Stimulated activated naive CD4-positive, alpha-beta T cell (primary cell): Measurements from ENCODE around the gene ZNF138.
"Not testable (repeated sequence)": the region's sequence is repeated elsewhere in the genome, so short reads cannot be mapped to it uniquely, and the experiment has no call there.

Experiments
- DNase-seq, 6 experiments: peaks; one replicate each; lab custom pipeline; 2025; lab: John Stamatoyannopoulos, UW

ZNF138 gene

GRCh38 chr7:64794171-64794844 lies at the start of gene ZNF138:
ZNF138 (plus strand) TSS chr7:64794428; CDS start chr7:64794569, 141 bp downstream.
- peak; percentile 86 to 94 (median 91) for DNase-seq

- DNase-seq, result no peak
Observed at GRCh38 chr7:64744680-64745079, 49.5 kb upstream of the ZNF138 start.

- DNase-seq, result no peak
Observed at GRCh38 chr7:64747802-64748201, 46.4 kb upstream of the ZNF138 start.

DNA sequence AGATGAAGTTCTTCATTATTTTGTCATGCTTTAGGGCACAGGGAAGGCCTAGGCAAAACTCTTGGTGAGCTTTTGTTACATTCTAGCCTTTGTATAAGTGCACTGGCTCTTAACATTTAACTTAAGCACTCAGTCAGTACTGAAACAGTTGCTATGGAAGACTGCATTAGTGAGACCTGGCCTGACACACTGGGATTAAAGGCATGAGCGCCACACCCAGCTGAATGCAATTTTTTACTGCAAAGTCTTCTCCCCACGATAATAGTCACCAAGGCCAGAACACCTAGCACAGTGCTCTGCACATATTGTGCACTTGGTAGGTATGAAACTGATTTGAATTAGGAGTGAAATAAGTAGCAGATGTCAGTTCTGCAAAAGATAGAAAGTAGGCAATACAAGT lies 41.2 kb upstream of the ZNF138 start:
- DNase-seq, result no peak

- DNase-seq, result no peak
Observed at GRCh38 chr7:64755865-64756264, 38.4 kb upstream of the ZNF138 start.

GRCh38 chr7:64758151-64758550 lies 36.1 kb upstream of the ZNF138 start:
- no peak for DNase-seq

- DNase-seq, result no peak
Observed at GRCh38 chr7:64768824-64769223, 25.4 kb upstream of the ZNF138 start.

GRCh38 chr7:64774204-64774842 lies 19.9 kb upstream of the ZNF138 start:
- DNase-seq, result no peak

GRCh38 chr7:64775289-64775688 lies 18.9 kb upstream of the ZNF138 start:
- no peak for DNase-seq

GRCh38 chr7:64784842-64785241 lies 9.4 kb upstream of the ZNF138 start:
- not testable (repeated sequence) for DNase-seq

DNA sequence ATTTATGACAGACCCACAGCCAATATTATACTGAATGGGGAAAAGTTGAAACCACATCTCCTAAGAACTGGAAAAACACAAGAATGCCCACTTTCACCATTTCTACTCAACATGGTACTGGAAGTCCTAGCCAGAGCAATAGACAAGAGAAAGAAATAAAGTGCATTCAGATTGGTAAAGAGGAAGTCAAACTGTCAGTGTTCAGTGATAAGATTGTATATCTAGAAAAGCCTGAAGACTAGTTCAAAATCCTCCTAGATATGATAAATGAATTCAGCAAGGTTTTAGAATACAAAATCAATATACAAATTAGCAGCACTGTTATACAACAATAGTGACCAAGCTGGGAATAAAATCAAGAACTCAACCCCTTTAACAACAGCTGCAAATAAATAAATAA lies 6.9 kb upstream of the ZNF138 start:
- DNase-seq, result no peak

DNA sequence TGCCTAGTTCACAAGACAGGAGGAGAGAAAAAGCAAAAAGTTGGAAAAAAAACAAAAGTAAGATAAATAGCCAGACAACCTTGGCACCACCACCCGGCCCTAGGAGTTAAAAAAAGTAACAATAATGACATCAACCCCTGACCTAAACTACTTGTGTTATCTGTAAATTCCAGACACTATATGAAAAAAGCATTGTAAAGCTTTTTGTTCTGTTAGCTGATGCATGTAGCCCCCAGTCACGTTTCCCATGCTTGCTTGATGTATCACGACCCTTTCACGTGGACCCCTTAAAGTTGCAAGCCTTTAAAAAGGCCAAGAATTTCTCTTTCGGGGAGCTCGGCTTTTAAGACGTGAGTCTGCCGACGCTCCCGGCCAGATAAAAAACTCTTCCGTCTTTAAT lies 5.0 kb upstream of the ZNF138 start:
- not testable (repeated sequence) for DNase-seq

DNA sequence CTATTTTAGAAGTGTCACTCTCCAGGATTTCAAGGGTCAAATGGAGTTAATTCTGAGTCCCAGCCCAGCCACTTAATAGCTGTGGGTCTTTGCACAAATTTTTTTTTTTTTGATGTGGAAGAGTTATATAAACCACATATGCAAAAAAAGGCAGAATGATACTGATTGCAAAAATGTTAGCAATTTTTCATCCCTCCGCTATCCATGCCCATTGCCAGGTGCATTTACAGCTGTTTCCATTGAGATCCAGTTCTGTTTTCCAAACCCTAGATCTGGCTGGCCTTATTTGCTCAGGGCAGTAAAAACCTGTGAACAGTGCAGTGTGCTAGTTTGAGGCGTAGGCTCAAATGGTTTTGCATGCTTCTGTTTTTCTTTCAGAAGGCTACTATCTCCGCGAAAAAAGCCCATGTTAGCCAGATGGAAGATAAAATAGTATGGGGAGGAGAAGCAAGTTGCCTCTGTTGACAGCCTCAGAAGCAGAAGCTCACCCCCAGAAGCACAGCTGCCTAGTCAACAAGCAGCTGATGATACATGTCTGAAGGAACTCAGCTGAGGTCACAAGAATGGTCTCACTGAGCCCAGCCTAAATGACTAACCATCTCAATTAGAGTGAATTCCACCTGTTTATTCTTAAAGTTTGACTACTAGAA lies 997 bp upstream of the ZNF138 start:
- no peak for DNase-seq

DNA sequence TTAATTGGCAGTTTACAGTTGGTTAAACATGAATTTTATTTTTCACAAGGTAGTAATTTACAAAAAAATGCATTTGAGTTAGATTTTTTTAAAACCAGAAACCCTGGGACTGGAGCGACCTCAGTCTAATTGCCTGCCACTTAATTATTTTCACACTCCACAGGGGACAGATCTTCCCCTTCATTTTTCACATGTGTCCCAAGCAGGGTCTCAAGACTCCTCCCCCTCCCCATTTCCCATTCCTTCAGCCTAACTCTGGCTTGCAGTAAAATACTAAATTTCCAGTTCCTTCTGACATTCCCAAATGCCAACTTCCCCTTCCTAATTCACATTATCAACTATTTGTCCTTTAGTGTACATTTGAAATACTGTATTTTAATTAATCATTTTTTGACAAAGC lies 948 bp downstream of the ZNF138 start:
- DNase-seq, result no peak

GRCh38 chr7:64799169-64799568 lies 4.9 kb downstream of the ZNF138 start:
- not testable (repeated sequence) for DNase-seq

DNA sequence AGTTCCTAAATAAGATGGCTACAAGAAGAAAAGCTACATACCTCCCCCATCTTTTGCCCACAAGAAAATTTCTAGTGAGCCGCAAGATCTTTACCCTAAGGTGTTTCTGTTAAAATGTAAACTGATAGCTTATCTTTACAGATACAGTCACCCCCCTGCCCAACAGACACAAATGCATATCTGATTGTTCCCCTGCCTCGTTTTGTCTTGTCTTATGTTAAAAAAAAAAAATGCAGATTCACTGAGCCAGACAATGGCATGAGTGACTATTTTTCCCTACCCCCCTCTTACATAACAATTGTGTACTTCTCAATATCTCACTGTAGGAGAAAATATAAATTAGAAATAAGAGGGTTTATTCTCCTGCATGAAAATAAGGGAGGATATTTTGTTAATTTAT lies 8.5 kb downstream of the ZNF138 start:
- no peak for DNase-seq

- no peak for DNase-seq
Observed at GRCh38 chr7:64807731-64808365, 13.6 kb downstream of the ZNF138 start.

- no peak for DNase-seq
Observed at GRCh38 chr7:64811767-64812166, 17.5 kb downstream of the ZNF138 start.

GRCh38 chr7:64830926-64831325 lies 36.7 kb downstream of the ZNF138 start:
- DNase-seq, result no peak

DNA sequence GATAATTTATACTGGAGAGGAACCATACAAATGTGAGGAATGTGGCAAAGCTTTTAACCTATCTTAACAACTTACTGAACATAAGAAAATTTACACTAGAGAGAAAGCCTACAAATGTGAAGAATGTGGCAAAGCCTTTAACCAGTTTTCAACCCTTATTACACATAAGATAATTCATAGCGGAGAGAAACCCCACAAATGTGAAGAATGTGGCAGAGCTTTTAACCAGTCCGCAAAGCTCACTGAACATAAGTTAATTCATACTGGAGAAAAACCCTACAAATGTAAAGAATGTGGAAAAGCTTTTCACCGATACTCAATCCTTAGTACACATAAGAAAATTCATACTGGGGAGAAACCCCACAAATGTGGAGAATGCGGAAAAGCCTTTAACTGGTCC lies 37.9 kb downstream of the ZNF138 start:
- DNase-seq, result no peak

DNA sequence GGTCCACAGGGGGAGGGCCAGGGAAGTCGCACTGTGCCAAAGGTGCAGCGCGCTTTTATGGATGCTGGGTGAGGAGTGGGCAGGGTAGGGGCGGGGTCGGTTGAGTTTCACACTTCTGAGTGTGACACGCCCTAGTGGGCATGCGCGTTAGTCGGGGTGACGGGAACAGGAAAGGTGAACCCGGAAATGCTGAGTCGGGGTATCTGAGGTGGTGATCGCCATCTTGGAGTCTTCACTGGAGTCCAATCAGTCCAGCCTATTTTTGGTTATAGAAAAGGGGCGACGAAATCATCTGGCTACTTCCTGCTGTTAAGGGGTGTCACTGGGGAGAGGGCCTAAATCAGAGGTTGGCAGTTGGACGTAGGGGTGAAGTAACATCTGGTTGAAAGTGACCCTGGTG lies 40.8 kb downstream of the ZNF138 start:
- no peak for DNase-seq

- DNase-seq, result not testable (repeated sequence)
Observed at GRCh38 chr7:64835856-64836255, 41.6 kb downstream of the ZNF138 start.

GRCh38 chr7:64838051-64838450 lies 43.8 kb downstream of the ZNF138 start:
- DNase-seq, result not testable (repeated sequence)
